ENCODE results near the gene ADCY3. TPM values are rescaled to one million over a fixed set of nuclear protein-coding genes. Genes with fewer than 3 reads are reported as not detected.

The ADCY3 gene
- total and polyA plus RNA-seq, 2 experiments from 2014 or later = 13.8 to 15.0 TPM

- DNase-seq (ENCODE audit: low spot score) = no peak
- TF ChIP-seq CTCF (IDR thresholded peaks at IDR 0.05; ENCODE audit: poor library complexity) (no peak), EZH2phosphoT487 (IDR thresholded peaks at IDR 0.05; ENCODE audit: low read depth, severe bottlenecking, unreplicated experiment) (no peak), EZH2 (IDR thresholded peaks at IDR 0.05; ENCODE audit: borderline replicate concordance) (no peak)
- Histone ChIP-seq H3K4me1 (ENCODE audit: insufficient read depth) (no peaks in the 10 kb centered on the region), H3K9me2 (replicated peaks; ENCODE audit: insufficient read depth) (no peaks in the 10 kb centered on the region), H3K4me3 (no peak overlapping the region), H3K36me3 (replicated peaks; ENCODE audit: insufficient read depth, low read depth) (no peaks in the 10 kb centered on the region), H3K27me3 (no peaks in the 10 kb centered on the region), H4K20me1 (ENCODE audit: insufficient read depth, poor library complexity, severe bottlenecking) (no peaks in the 10 kb centered on the region), H3K9me3 (ENCODE audit: low read depth) (no peaks in the 10 kb centered on the region), H3K79me2 (no peaks in the 10 kb centered on the region), H2AFZ (no peak overlapping the region), H3K4me2 (no peak overlapping the region), H3K27ac (no peak overlapping the region)
- WGBS (ENCODE audit: low lambda C conversion rate, missing lambda C conversion rate) = 91% methylated on average over 8 of the region's 8 CpGs
Measured at GRCh38 chr2:24915175-24915574, 4.9 kb downstream of the ADCY3 start.

DNA sequence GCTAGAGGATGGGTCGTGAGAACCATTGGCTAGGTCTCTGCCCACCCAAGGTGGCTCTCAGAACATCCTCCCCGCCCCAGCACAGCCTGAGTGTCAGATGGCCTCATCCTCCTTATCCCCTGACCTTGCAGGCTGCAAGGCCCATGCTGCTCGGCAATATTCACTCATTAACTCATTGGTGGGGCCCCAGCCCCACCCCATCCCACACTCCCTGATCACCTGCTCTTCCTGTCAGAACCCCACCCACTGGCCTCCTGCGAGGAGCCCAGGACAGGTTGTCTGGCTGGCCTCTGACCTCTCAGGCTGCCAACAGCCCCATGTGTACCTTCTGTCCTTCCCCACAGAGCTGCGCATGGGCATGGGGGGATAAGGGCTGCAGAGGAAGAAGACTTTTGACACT, 5.3 kb downstream of the ADCY3 start:
- DNase-seq (ENCODE audit: low spot score) = peak; percentile 45
- no peaks in the 10 kb centered on the region for H3K79me2 ChIP-seq
- 85% methylated on average over 5 of the region's 5 CpGs for WGBS (ENCODE audit: low lambda C conversion rate, missing lambda C conversion rate)

DNA sequence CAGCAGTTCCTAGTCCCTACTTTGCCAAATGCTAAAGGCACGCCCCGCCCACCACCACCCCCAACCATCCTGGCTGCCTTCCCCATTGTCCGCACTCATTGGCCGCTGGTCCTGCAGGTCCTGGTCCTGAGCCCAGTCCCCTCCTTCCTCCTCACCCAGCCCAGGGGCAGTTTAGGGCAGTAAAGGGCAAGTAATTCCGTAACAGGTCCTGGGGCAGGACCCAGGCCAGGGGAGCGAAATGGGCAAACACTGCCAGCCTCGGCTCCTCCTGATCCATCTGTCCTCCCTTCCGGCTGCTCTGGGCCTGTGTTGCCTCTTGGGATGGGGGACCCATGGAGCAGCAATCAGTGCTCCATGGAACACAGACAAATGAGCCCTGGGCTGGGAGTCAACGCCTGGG, 6.1 kb downstream of the ADCY3 start:
- no peaks in the 10 kb centered on the region for H3K9me3 ChIP-seq (ENCODE audit: low read depth)
- H3K4me2 ChIP-seq = no peak overlapping the region
- no peak for DNase-seq (ENCODE audit: low spot score)
- H3K27me3 ChIP-seq = no peaks in the 10 kb centered on the region
- 95% methylated on average over 9 of the region's 9 CpGs for WGBS (ENCODE audit: low lambda C conversion rate, missing lambda C conversion rate)
- H3K36me3 ChIP-seq (replicated peaks; ENCODE audit: insufficient read depth, low read depth) = no peaks in the 10 kb centered on the region
- no peaks in the 10 kb centered on the region for H4K20me1 ChIP-seq (ENCODE audit: insufficient read depth, poor library complexity, severe bottlenecking)
- no peaks in the 10 kb centered on the region for H3K79me2 ChIP-seq
- no peak for TF ChIP-seq CTCF (IDR thresholded peaks at IDR 0.05; ENCODE audit: poor library complexity)
- TF ChIP-seq EZH2phosphoT487 (IDR thresholded peaks at IDR 0.05; ENCODE audit: low read depth, severe bottlenecking, unreplicated experiment) = no peak
- no peak for TF ChIP-seq EZH2 (IDR thresholded peaks at IDR 0.05; ENCODE audit: borderline replicate concordance)
- no peaks in the 10 kb centered on the region for H3K4me1 ChIP-seq (ENCODE audit: insufficient read depth)
- H3K9me2 ChIP-seq (replicated peaks; ENCODE audit: insufficient read depth) = no peaks in the 10 kb centered on the region
- H2AFZ ChIP-seq = no peak overlapping the region
- no peak overlapping the region for H3K4me3 ChIP-seq
- no peak overlapping the region for H3K27ac ChIP-seq

More for the DNA sequence above, 5.3 kb downstream of the ADCY3 start:
- TF ChIP-seq EZH2 (IDR thresholded peaks at IDR 0.05; ENCODE audit: borderline replicate concordance) (no peak), CTCF (IDR thresholded peaks at IDR 0.05; ENCODE audit: poor library complexity) (no peak), EZH2phosphoT487 (IDR thresholded peaks at IDR 0.05; ENCODE audit: low read depth, severe bottlenecking, unreplicated experiment) (no peak)
- Histone ChIP-seq H4K20me1 (ENCODE audit: insufficient read depth, poor library complexity, severe bottlenecking) (no peaks in the 10 kb centered on the region), H3K27me3 (no peaks in the 10 kb centered on the region), H3K4me1 (ENCODE audit: insufficient read depth) (no peaks in the 10 kb centered on the region), H3K9me3 (ENCODE audit: low read depth) (no peaks in the 10 kb centered on the region), H3K4me3 (no peak overlapping the region), H3K9me2 (replicated peaks; ENCODE audit: insufficient read depth) (no peaks in the 10 kb centered on the region), H3K36me3 (replicated peaks; ENCODE audit: insufficient read depth, low read depth) (no peaks in the 10 kb centered on the region), H2AFZ (no peak overlapping the region), H3K4me2 (no peak overlapping the region), H3K27ac (no peak overlapping the region)

GRCh38 chr2:24912986-24913385, 7.1 kb downstream of the ADCY3 start:
- Histone ChIP-seq H4K20me1 (ENCODE audit: insufficient read depth, poor library complexity, severe bottlenecking) (no peaks in the 10 kb centered on the region), H3K27ac (no peak overlapping the region), H3K4me2 (no peak overlapping the region), H3K27me3 (no peaks in the 10 kb centered on the region), H3K9me3 (ENCODE audit: low read depth) (no peaks in the 10 kb centered on the region), H3K4me3 (no peak overlapping the region), H2AFZ (no peak overlapping the region), H3K36me3 (replicated peaks; ENCODE audit: insufficient read depth, low read depth) (no peaks in the 10 kb centered on the region), H3K9me2 (replicated peaks; ENCODE audit: insufficient read depth) (no peaks in the 10 kb centered on the region), H3K4me1 (ENCODE audit: insufficient read depth) (no peaks in the 10 kb centered on the region), H3K79me2 (no peaks in the 10 kb centered on the region)
- DNase-seq (ENCODE audit: low spot score) = no peak
- 83% methylated on average over 10 of the region's 10 CpGs for WGBS (ENCODE audit: low lambda C conversion rate, missing lambda C conversion rate)
- TF ChIP-seq EZH2 (IDR thresholded peaks at IDR 0.05; ENCODE audit: borderline replicate concordance) = no peak
- TF ChIP-seq CTCF (IDR thresholded peaks at IDR 0.05; ENCODE audit: poor library complexity) = no peak
- TF ChIP-seq EZH2phosphoT487 (IDR thresholded peaks at IDR 0.05; ENCODE audit: low read depth, severe bottlenecking, unreplicated experiment) = no peak
